ENCODE results near the gene U2SURP. TPM values are rescaled to one million over a fixed set of nuclear protein-coding genes. Genes with fewer than 3 reads are reported as not detected.
A peak's percentile ranks its signal among the peaks of the same experiment; 100 is the strongest.

Gene U2SURP
- total and polyA plus RNA-seq, 2 donors (not counting 1 experiment from before 2014, with no cell fraction given) = 15.1 to 138 TPM

GRCh38 chr3:143035466-143036211 is 34.3 kb downstream of the U2SURP start:
- Histone ChIP-seq H3K9ac (ENCODE audit: low read length) (no peak overlapping the region), H4K20me1 (ENCODE audit: control insufficient read depth, insufficient read depth, low read length, poor library complexity, severe bottlenecking) (no peaks in the 10 kb centered on the region), H3K27me3 (replicated peaks in 1 of 4; ENCODE audit: control extremely low read depth in 1 of 4, control insufficient read depth in 3 of 4, insufficient read depth in 4 of 4, low read length in 3 of 4) (no peaks in the 10 kb centered on the region), H3K36me3 (replicated peaks in 1 of 2; ENCODE audit: control extremely low read depth in 1 of 2, control insufficient read depth in 1 of 2, extremely low read depth in 1 of 2, insufficient read depth in 2 of 2, low read length in 1 of 2) (peaks cover 7 to 46% of the 10 kb centered on the region in 2 experiments), H3K79me2 (ENCODE audit: control insufficient read depth, insufficient read depth, low read length) (no peaks in the 10 kb centered on the region), H2AFZ (ENCODE audit: insufficient read depth, low read depth, low read length, poor library complexity, severe bottlenecking) (no peak overlapping the region), H3K9me3 (ENCODE audit: control extremely low read depth in 1 of 3, control insufficient read depth in 2 of 3, insufficient read depth in 1 of 3, low read length in 2 of 3) (no peaks in the 10 kb centered on the region), H3K4me1 (ENCODE audit: control insufficient read depth in 2 of 2, insufficient read depth in 2 of 2, low read length in 2 of 2) (no peaks in the 10 kb centered on the region), H3K4me3 (ENCODE audit: control extremely low read depth in 1 of 5, extremely low read depth in 1 of 5, insufficient read depth in 1 of 5, low read depth in 2 of 5, low read length in 4 of 5) (no peak overlapping the region), H3K27ac (ENCODE audit: low read length in 2 of 2) (no peak overlapping the region), H3K4me2 (replicated peaks; ENCODE audit: low read depth, low read length, poor library complexity, severe bottlenecking) (no peak overlapping the region)
- no peak for TF ChIP-seq CTCF (IDR thresholded peaks at IDR 0.05)
- TF ChIP-seq EZH2 (IDR thresholded peaks at IDR 0.05; ENCODE audit: borderline replicate concordance, insufficient read depth, low read depth, low read length, poor library complexity, severe bottlenecking) = no peak
- ATAC-seq (ENCODE audit: low read depth) (no peak), DNase-seq (no peak)
- Mint-ChIP-seq H3K4me3 (no peak overlapping the region), H3K27me3 (no peaks in the 10 kb centered on the region), H3K9me3 (ENCODE audit: insufficient read depth) (no peaks in the 10 kb centered on the region), H3K27ac (no peak overlapping the region), H3K4me1 (peaks cover 7% of the 10 kb centered on the region)
- CTCF ChIA-PET = no interaction called here
- WGBS (ENCODE audit: insufficient coverage) = no CpG with 5 or more reads among the region's 3 CpGs
- intact Hi-C loops (cut with micrococcal nuclease) = loop anchor here (10.0 kb wide), 1 partner anchor 729 kb away; no protein-coding TSS in a partner anchor
- POLR2A ChIA-PET = no interaction called here

GRCh38 chr3:143036557-143036956 is 35.2 kb downstream of the U2SURP start:
- peak overlapping the region in 1 of 2 donors; percentile 42 for H3K27ac ChIP-seq (ENCODE audit: low read length in 2 of 2)
- H3K4me3 Mint-ChIP-seq = no peak overlapping the region

More at GRCh38 chr3:143036557-143036956, 35.2 kb downstream of the U2SURP start:
- 60% methylated on average over 1 of the region's 2 CpGs for WGBS (ENCODE audit: insufficient coverage)
- Histone ChIP-seq H3K4me3 (ENCODE audit: control extremely low read depth in 1 of 5, extremely low read depth in 1 of 5, insufficient read depth in 1 of 5, low read depth in 2 of 5, low read length in 4 of 5) (no peak overlapping the region), H3K4me2 (replicated peaks; ENCODE audit: low read depth, low read length, poor library complexity, severe bottlenecking) (no peak overlapping the region), H2AFZ (ENCODE audit: insufficient read depth, low read depth, low read length, poor library complexity, severe bottlenecking) (no peak overlapping the region), H3K27me3 (replicated peaks in 1 of 4; ENCODE audit: control extremely low read depth in 1 of 4, control insufficient read depth in 3 of 4, insufficient read depth in 4 of 4, low read length in 3 of 4) (no peaks in the 10 kb centered on the region), H3K79me2 (ENCODE audit: control insufficient read depth, insufficient read depth, low read length) (no peaks in the 10 kb centered on the region), H3K9me3 (ENCODE audit: control extremely low read depth in 1 of 3, control insufficient read depth in 2 of 3, insufficient read depth in 1 of 3, low read length in 2 of 3) (no peaks in the 10 kb centered on the region), H3K36me3 (replicated peaks in 1 of 2; ENCODE audit: control extremely low read depth in 1 of 2, control insufficient read depth in 1 of 2, extremely low read depth in 1 of 2, insufficient read depth in 2 of 2, low read length in 1 of 2) (peaks cover 7 to 39% of the 10 kb centered on the region in 2 experiments), H4K20me1 (ENCODE audit: control insufficient read depth, insufficient read depth, low read length, poor library complexity, severe bottlenecking) (no peaks in the 10 kb centered on the region), H3K4me1 (ENCODE audit: control insufficient read depth in 2 of 2, insufficient read depth in 2 of 2, low read length in 2 of 2) (no peaks in the 10 kb centered on the region), H3K9ac (ENCODE audit: low read length) (no peak overlapping the region)
- ATAC-seq (ENCODE audit: low read depth) (no peak), DNase-seq (no peak)
- intact Hi-C loops (cut with micrococcal nuclease) = loop anchor here (10.0 kb wide), 1 partner anchor 728 kb away; no protein-coding TSS in a partner anchor
- ChIA-PET CTCF (interaction anchor here (1.0 to 2.3 kb wide), 2 partner anchors 7 to 21 kb away, joined by 3 to 6 read pairs; no protein-coding TSS in a partner anchor), POLR2A (no interaction called here)
- Mint-ChIP-seq H3K9me3 (ENCODE audit: insufficient read depth) (no peaks in the 10 kb centered on the region), H3K4me1 (peaks cover 7% of the 10 kb centered on the region), H3K27ac (no peak overlapping the region), H3K27me3 (no peaks in the 10 kb centered on the region)
- TF ChIP-seq EZH2 (IDR thresholded peaks at IDR 0.05; ENCODE audit: borderline replicate concordance, insufficient read depth, low read depth, low read length, poor library complexity, severe bottlenecking) (no peak), CTCF (IDR thresholded peaks at IDR 0.05) (no peak)
